Astrocyte of the spinal cord (primary cell): ENCODE measurements around the gene EMC10.
"Not testable (repeated sequence)": the region's sequence is repeated elsewhere in the genome, so short reads cannot be mapped to it uniquely, and the experiment has no call there.

Experiments used
- DNase-seq: peaks from one replicate; pipeline ENCODE4 v3.0.0; 2011; ENCODE audit warnings: low read depth, low spot score
- H3K4me3 ChIP-seq: 2 replicates; pipeline ENCODE4 v1.5.1; 2011; ENCODE audit warnings: low read depth, mild to moderate bottlenecking, low read length, moderate library complexity
- CTCF ChIP-seq: IDR thresholded peaks from 2 replicates; pipeline ENCODE4 v1.5.1; 2012; ENCODE audit warnings: low read depth, mild to moderate bottlenecking, low read length, inconsistent platforms
- in situ Hi-C: cut with HindIII; loops from 2 replicates; pipeline ENCODE4 v1.10.0; 2017; ENCODE audit warnings: low sequenced_read_pairs

The EMC10 gene

GRCh38 chr19:50432221-50433028 lies 43.9 kb upstream of the EMC10 start, which contains the start of gene MYBPC2:
TSS of gene MYBPC2 (plus strand) at chr19:50432892. CDS start at chr19:50432954, 62 bp downstream.
- in situ Hi-C loops = no loop called here
- peak; percentile 10 for DNase-seq
- H3K4me3 ChIP-seq = peak within 1 kb of the TSS; percentile 49
- no peak for TF ChIP-seq CTCF

- H3K4me3 ChIP-seq = no peak overlapping the region
- in situ Hi-C loops = no loop called here
- no peak for TF ChIP-seq CTCF
- DNase-seq = no peak
Observed at GRCh38 chr19:50433201-50434180, 42.8 kb upstream of the EMC10 start.

- in situ Hi-C loops = no loop called here
- DNase-seq = no peak
- no peak overlapping the region for H3K4me3 ChIP-seq
- TF ChIP-seq CTCF = no peak
Observed at GRCh38 chr19:50434525-50434924, 41.8 kb upstream of the EMC10 start.

GRCh38 chr19:50435221-50435620 lies 41.1 kb upstream of the EMC10 start:
- no peak for DNase-seq
- in situ Hi-C loops = no loop called here
- H3K4me3 ChIP-seq = no peak overlapping the region
- no peak for TF ChIP-seq CTCF

DNA sequence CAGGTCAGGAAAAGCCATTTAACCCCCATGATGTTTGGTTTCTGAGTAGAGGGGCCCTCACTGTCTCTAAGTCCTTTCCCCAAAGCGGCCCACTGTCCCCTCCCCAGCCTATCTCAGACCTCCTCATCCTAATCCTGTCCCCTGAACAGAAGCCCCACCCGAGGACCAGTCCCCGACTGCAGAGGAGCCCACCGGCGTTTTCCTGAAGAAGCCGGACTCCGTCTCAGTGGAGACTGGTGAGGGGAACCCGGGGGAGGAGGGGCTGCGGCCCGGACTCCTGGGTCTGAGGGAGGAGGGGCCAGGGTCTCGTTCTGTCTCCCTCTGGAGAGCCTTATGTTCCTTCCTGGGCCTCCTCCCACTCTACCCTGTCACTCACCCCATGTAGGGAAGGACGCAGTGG lies 40.7 kb upstream of the EMC10 start:
- DNase-seq = no peak
- in situ Hi-C loops = no loop called here
- no peak overlapping the region for H3K4me3 ChIP-seq
- TF ChIP-seq CTCF = no peak

GRCh38 chr19:50437862-50438449 lies 38.4 kb upstream of the EMC10 start:
- H3K4me3 ChIP-seq = no peak overlapping the region
- no peak for TF ChIP-seq CTCF
- in situ Hi-C loops = no loop called here
- DNase-seq = no peak

DNA sequence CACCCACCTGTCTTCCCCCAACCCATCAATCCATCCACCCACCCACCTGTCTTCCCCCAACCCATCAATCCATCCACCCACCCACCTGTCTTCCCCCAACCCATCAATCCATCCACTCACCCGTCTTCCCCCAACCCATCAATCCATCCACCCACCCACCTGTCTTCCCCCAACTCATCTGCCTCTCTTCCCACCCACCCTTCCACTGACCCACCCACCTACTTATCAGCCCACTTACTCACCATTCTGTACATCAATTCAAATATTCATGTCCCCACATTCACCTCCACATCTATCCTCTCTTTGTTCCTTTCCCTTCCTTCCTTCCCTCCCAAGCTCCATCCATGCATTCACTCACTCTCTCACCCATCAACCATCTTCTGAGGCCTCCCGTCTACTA lies 37.2 kb upstream of the EMC10 start:
- DNase-seq, H3K4me3 ChIP-seq, in situ Hi-C loops: not testable (repeated sequence)
